DND-41 (cell line): ENCODE data around the gene DDX39A.
A peak's percentile ranks its signal among the peaks of the same experiment; 100 is the strongest.
"Not testable (repeated sequence)": the region's sequence is repeated elsewhere in the genome, so short reads cannot be mapped to it uniquely, and the experiment has no call there.

Source experiments
- ATAC-seq: fragments of 200-7000 bp; cut with Tn5 transposase; 3 replicates; pipeline ENCODE4 v1.9.1; 2021; ENCODE audit warnings: low read depth; ENCODE audit not compliant: insufficient read depth
- DNase-seq: peaks from one replicate; pipeline ENCODE4 v3.0.0-alpha.2; 2020
- H2AFZ ChIP-seq: 2 replicates; pipeline ENCODE4 v1.6.0; 2012; ENCODE audit warnings: low read depth, low read length
- H3K27ac ChIP-seq: 2 replicates; pipeline ENCODE4 v1.5.1; 2012; ENCODE audit warnings: low read length, inconsistent platforms
- H3K27me3 ChIP-seq: fragments of 200-600 bp; sonication (generic); 2 replicates; pipeline ENCODE4 v1.6.0; 2012; ENCODE audit warnings: low read length, mild to moderate bottlenecking, inconsistent platforms; ENCODE audit not compliant: insufficient read depth, poor library complexity
- H3K36me3 ChIP-seq: 2 replicates; pipeline ENCODE4 v1.5.1; 2012; ENCODE audit warnings: low read length, inconsistent platforms; ENCODE audit not compliant: insufficient read depth
- H3K4me1 ChIP-seq: 2 replicates; pipeline ENCODE4 v1.5.1; 2012; ENCODE audit warnings: mild to moderate bottlenecking, low read length; ENCODE audit not compliant: insufficient read depth
- H3K4me2 ChIP-seq: 2 replicates; pipeline ENCODE4 v1.6.0; 2012; ENCODE audit warnings: mild to moderate bottlenecking, moderate library complexity, low read length, inconsistent platforms; ENCODE audit not compliant: insufficient read depth
- H3K4me3 ChIP-seq, 2 experiments: fragments of 200-600 bp in 1 of 2; shearing (Covaris generic) in 1 of 2; 2 replicates each; pipeline ENCODE4 v1.5.1; 2012 to 2016; ENCODE audit warnings: inconsistent platforms in 2 of 2, low read length in 2 of 2, mild to moderate bottlenecking in 2 of 2, low read depth in 1 of 2, moderate library complexity in 1 of 2
- H3K79me2 ChIP-seq: 2 replicates; pipeline ENCODE4 v1.6.0; 2012; ENCODE audit warnings: low read length, inconsistent platforms; ENCODE audit not compliant: insufficient read depth
- H3K9ac ChIP-seq: 2 replicates; pipeline ENCODE4 v1.6.0; 2012; ENCODE audit warnings: low read depth, mild to moderate bottlenecking, inconsistent platforms, low read length, moderate library complexity
- H3K9me3 ChIP-seq: 2 replicates; pipeline ENCODE4 v1.5.1; 2012; ENCODE audit warnings: low read length, moderate library complexity, mild to moderate bottlenecking, inconsistent platforms; ENCODE audit not compliant: insufficient read depth, severe bottlenecking
- H4K20me1 ChIP-seq: 2 replicates; pipeline ENCODE4 v1.6.0; 2012; ENCODE audit warnings: low read length; ENCODE audit not compliant: insufficient read depth
- CTCF ChIP-seq: IDR thresholded peaks from 2 replicates; pipeline ENCODE4 v1.5.1; 2012; ENCODE audit warnings: borderline replicate concordance, low read length, moderate library complexity, mild to moderate bottlenecking; ENCODE audit not compliant: poor library complexity, severe bottlenecking; ENCODE audit errors: extremely low read depth
- EZH2 ChIP-seq: IDR thresholded peaks from 3 replicates; pipeline ENCODE4 v1.6.1; 2012; ENCODE audit warnings: borderline replicate concordance, low read depth, mild to moderate bottlenecking, moderate library complexity, low read length, inconsistent platforms; ENCODE audit not compliant: severe bottlenecking

The DDX39A gene

GRCh38 chr19:14463747-14464146 is 44.6 kb upstream of the DDX39A start:
- Histone ChIP-seq H4K20me1 (no peaks in the 10 kb centered on the region), H3K27ac (no peak overlapping the region), H3K79me2 (no peaks in the 10 kb centered on the region), H3K9ac (no peak overlapping the region), H3K27me3 (no peaks in the 10 kb centered on the region), H3K4me3 (no peak overlapping the region), H3K36me3 (peaks cover 85% of the 10 kb centered on the region), H3K4me1 (no peaks in the 10 kb centered on the region), H3K4me2 (no peak overlapping the region), H2AFZ (no peak overlapping the region), H3K9me3 (no peaks in the 10 kb centered on the region)
- TF ChIP-seq EZH2 (no peak), CTCF (no peak)
- DNase-seq (no peak), ATAC-seq (no peak)

GRCh38 chr19:14462401-14462800 is 43.3 kb upstream of the DDX39A start:
- not testable (repeated sequence) for H2AFZ ChIP-seq, H4K20me1 ChIP-seq, H3K9ac ChIP-seq, H3K4me2 ChIP-seq, H3K27me3 ChIP-seq, H3K4me1 ChIP-seq, H3K4me3 ChIP-seq, H3K9me3 ChIP-seq, DNase-seq, ATAC-seq, H3K79me2 ChIP-seq, H3K27ac ChIP-seq
- H3K36me3 ChIP-seq = peaks cover 85% of the 10 kb centered on the region

GRCh38 chr19:14460935-14461334 is 41.8 kb upstream of the DDX39A start:
- no peak for TF ChIP-seq CTCF
- no peak for TF ChIP-seq EZH2
- ATAC-seq (no peak), DNase-seq (no peak)
- H3K4me3 ChIP-seq = no peak overlapping the region
- H3K79me2 ChIP-seq = no peaks in the 10 kb centered on the region
- H3K36me3 ChIP-seq = peaks cover 82% of the 10 kb centered on the region
- H4K20me1 ChIP-seq = no peaks in the 10 kb centered on the region
- H3K27me3 ChIP-seq = no peaks in the 10 kb centered on the region
- H2AFZ ChIP-seq = no peak overlapping the region
- H3K9me3 ChIP-seq = no peaks in the 10 kb centered on the region
- no peak overlapping the region for H3K9ac ChIP-seq
- no peak overlapping the region for H3K27ac ChIP-seq
- no peaks in the 10 kb centered on the region for H3K4me1 ChIP-seq
- no peak overlapping the region for H3K4me2 ChIP-seq

GRCh38 chr19:14459703-14460102 is 40.6 kb upstream of the DDX39A start:
- no peaks in the 10 kb centered on the region for H4K20me1 ChIP-seq
- no peak overlapping the region for H3K4me2 ChIP-seq
- no peak overlapping the region for H3K9ac ChIP-seq
- H3K4me3 ChIP-seq = no peak overlapping the region
- no peaks in the 10 kb centered on the region for H3K4me1 ChIP-seq
- no peak overlapping the region for H3K27ac ChIP-seq
- H3K27me3 ChIP-seq = no peaks in the 10 kb centered on the region
- no peak for TF ChIP-seq CTCF
- no peak for TF ChIP-seq EZH2
- ATAC-seq (peak; percentile 44; the same call in 2 of the 3 replicates), DNase-seq (no peak)
- no peak overlapping the region for H2AFZ ChIP-seq
- no peaks in the 10 kb centered on the region for H3K79me2 ChIP-seq
- H3K9me3 ChIP-seq = no peaks in the 10 kb centered on the region
- peaks cover 76% of the 10 kb centered on the region for H3K36me3 ChIP-seq

- not testable (repeated sequence) for H3K4me2 ChIP-seq, H3K79me2 ChIP-seq, ATAC-seq, H3K27me3 ChIP-seq, H3K4me3 ChIP-seq, H3K27ac ChIP-seq, DNase-seq, H2AFZ ChIP-seq, H3K9ac ChIP-seq, H3K9me3 ChIP-seq, H3K4me1 ChIP-seq
- Histone ChIP-seq H3K36me3 (peaks cover 77% of the 10 kb centered on the region), H4K20me1 (peaks cover 28% of the 10 kb centered on the region)
Observed at GRCh38 chr19:14452303-14452702, 33.2 kb upstream of the DDX39A start.
